Stimulated activated CD4-positive, alpha-beta T cell treated with anti-CD3 and anti-CD28 coated beads, Interleukin-1b, Interleukin-23, amount 100 ng/mL, for 24 hours (primary cell): ENCODE results near the gene ZSCAN22.

Experiments used
- DNase-seq, 4 experiments: peaks; one replicate each; pipeline ENCODE4 v3.0.0-alpha.2; 2020; ENCODE audit warnings: low read depth in 4 of 4, low spot score in 1 of 4

The ZSCAN22 gene

DNA sequence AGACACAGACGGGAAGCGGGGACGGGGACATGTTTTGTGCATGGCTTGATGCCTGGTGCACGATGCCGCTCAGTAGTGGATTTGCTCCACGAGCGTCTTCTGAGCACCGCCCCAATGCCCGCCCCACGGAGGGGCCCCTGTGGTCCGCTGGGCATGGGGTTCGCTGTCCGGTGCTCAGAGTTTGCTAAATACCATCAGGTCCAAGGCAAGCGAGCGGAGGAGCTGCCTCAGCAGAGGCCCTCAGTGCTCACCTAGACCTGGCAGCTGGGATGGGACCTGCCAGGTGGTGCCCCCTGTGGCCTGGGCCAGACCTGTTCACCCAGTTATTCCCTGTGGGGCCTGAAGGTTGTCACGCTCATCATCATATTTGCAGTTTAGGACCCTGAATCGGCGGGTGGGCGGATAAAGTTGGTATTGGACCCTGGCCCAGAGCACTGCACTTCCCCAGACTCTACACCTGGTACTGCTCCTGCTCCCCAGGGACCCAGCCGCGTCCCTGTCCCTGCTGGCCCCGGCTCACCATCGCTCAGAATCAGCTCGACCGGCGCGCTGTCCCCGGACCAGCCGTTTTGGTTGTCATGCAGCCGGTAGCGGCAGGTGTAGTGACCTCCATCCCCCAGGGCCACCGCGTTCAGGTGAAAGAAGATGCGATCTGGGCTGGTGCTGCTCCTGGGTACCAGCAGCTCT, 24.2 kb downstream of the ZSCAN22 start:
- no peak for DNase-seq

- DNase-seq = no peak
These were observed 24.7 kb downstream of the ZSCAN22 start for GRCh38 chr19:58351558-58351878.

DNA sequence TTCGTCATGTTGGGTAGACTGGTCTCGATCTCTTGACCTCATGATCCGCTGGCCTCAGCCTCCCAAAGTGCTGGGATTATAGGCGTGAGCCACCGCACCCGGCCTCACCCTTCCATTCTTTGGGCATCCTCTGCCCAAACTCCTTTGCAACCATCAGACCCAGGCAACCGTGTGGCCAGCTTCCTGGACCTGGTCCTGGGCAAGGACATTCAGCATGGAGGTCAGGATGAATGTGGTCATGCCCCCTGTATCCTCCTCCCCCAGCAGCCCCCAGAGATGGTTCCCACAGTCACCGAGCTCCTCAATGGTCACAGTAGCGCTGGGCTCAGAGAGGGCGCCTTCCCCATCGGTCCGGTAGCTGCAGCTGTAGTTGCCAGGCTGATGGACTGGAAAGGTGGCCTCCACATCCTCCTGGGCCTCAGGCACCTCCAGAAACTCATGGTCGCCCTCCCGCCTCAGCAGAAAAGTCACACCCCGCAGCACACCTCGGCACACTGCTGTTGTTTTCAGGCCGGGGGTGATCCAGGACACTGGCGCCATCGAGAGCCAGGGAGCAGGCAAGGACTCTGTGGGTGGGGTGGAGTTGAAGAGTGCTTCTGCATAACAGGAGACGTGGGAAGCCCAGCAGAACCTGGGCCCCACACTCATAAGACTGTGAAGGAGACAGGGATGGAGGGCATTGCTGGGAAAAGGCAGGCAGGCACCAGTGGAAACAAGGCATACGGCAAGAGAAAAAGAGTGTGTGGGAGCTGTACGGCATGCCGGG, 25.4 kb downstream of the ZSCAN22 start:
- no peak for DNase-seq

DNA sequence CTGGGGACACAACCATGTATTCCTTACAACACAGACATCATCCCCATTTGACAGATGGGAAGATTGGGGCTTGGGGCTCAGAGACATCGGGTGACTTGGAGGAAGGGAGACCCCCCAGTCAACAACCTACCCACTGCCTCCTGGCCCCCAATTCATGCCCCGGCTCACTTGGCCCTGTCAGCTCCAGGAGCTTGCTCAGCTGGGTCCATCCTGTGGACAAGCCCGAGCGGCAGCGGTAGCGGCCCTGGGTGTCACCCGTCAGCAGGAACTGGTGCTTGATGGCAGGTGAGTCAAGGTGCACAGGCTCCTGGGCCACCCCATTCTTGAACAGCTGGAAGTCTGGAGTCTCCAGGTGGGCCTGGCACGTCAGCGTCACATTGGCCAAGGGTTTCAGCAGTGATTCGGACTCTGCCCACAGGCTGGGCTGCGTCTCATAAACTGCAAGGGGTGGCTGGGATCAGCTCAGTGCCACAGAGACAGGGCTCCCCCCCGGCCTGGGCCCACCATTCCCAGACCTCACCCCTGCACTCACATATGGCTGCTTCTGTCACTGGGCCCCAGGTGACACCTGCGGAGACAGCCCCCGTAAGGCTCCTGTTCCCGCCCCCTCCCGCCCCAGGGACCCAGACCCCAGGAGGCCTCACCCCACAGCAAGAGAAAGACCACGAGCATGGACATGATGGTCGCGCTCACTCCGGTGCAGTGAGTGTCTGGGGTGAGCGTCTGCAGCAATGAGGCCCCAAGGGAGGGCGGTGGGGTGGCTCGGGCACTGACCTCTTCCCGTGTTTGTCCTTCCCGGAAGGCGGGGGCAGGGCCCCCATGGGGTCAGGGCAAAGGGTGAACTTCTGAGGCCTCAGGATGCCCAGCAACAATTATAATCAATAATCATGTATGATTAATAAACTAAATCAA, 26.2 kb downstream of the ZSCAN22 start, which contains the start of gene A1BG:
TSS of gene A1BG (minus strand) at position 733 of the 912 bp plus-strand sequence. CDS start at position 678, 55 bp downstream.
- no peak for DNase-seq

DNA sequence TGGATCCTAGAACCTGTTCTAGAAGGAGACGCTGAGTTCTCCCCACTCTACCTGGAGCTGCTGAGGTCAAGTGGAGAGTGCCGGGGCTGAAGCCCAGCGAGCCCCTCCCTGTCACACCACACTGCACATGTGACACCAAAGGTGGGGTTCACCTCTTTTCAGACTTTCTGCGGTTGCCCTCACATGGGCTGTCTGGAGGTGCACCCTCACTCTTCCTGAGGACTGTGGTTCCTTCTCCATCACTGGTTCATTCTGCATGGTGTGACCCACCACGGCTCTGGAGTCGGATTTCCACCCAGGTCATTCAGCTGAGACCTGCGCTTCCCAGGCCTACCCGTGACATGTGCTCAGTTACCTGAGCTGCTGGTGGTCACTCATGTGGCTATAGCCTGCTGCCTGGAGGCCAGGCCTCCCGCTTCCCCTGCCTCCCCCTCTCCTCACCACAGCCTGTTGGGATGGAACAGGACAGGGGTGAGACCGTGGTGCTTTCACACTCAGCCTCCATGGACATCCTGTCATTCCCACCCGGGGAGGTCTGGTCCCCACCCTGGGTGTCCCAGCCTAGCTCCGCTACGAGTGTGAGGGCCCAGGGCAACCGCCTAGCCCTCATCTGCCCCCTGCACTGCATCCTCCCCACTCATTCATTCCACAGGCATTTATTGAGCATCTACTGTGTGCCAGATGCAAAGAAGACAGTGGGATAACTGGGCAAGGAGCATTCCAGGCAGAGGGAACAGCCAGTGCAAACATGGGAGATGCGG, 27.1 kb downstream of the ZSCAN22 start:
- no peak for DNase-seq

- DNase-seq = no peak
These were observed 27.8 kb downstream of the ZSCAN22 start for GRCh38 chr19:58354478-58355030.

DNA sequence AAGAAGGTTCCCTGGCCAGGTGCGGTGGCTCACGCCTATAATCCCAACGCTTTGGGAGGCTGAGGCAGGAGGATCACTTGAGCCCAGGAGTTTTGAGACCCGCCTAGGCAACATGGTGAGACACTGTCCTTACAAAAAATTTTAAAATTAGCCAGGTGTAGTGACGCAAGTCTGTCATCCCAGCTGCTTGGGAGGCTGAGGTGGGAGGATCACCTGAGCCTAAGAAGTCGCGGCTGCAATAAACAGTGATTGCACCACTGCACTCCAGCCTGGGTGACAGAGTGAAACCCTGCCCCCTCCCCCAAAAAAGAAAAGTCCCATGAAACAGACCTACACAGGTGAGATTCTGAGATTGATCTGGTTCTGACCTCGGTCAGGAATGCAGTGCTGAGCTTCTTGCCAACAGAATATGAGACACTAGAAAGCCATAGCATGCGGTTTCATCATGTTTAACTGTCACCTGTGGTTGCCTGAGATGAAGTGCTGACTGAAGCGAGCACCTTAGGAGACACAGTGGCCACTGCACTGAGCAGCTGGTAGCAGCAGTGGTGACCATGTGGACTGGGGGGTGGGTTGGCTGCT, 28.5 kb downstream of the ZSCAN22 start:
- DNase-seq = no peak

DNA sequence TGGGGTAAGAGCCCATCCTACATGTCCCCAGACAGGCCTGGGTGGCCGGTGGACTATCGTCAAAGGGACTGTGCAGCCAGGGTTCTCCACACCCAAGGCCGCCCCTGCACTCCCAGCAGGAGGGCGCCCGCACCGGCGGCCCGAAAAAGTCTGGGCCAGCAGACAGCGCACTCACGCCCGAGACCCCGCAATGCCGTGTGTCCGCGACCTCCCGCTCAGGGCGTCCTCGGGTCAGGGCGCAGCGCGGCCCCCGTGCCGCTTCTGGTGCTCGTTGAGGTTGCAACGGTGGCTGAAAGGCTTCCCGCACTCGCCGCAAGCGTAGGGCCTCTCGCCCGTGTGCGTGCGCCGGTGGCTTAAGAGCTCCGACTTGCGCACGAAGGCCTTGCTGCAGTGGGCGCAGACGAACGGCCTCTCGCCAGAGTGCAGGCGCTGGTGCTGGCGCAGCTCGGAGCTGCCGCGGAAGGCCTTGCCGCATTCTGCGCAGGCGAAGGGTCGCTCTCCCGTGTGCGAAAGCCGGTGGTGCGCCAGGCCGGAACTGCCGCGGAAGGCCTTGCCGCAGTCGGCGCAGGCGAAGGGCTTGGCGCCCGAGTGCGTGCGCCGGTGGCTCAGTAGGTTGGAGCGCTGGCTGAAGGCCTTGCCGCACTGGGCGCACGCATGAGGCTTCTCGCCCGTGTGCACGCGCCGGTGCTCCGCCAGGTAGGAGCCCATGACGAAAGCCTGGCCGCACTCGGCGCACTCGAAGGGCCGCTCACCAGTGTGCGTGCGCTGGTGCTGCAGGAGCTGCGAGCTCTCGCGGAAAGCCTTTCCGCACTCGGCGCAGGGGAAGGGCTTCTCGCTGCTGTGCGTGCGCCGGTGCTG, 29.3 kb downstream of the ZSCAN22 start:
- no peak for DNase-seq

DNA sequence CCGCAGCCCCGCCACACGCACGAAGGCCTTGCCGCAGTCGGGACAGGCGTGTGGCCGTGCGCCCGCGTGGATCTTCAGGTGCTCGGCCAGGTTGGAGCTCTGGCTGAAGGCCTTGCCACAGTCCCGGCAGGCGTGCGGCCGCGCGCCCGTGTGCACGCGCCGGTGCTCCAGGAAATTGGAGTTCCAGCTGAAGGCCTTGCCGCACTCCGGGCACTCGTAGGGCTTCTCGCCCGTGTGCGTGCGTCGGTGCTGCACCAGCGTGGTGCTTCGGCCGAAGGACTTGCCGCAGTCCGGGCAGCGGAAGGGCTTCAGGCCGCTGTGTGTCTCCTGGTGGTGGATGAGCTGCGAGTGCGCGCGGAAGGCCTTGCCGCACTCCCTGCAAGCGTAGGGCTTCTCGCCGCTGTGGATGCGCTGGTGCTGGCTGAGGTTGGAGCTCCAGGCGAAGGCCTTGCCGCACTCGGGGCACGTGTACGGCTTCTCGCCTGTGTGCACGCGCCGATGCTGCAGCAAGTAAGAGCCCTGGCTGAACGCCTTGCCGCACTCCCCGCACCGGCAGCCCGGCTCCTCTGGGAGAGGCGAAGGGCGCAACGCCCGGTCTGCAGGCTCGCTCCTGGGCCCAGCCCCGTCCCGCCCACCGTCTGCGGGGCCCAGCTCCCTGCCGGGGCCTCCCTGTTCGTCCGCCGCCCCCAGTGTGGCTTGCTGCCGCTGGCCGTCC, 30.1 kb downstream of the ZSCAN22 start:
- no peak for DNase-seq

GRCh38 chr19:58357481-58358145, 30.8 kb downstream of the ZSCAN22 start:
- DNase-seq = no peak

DNA sequence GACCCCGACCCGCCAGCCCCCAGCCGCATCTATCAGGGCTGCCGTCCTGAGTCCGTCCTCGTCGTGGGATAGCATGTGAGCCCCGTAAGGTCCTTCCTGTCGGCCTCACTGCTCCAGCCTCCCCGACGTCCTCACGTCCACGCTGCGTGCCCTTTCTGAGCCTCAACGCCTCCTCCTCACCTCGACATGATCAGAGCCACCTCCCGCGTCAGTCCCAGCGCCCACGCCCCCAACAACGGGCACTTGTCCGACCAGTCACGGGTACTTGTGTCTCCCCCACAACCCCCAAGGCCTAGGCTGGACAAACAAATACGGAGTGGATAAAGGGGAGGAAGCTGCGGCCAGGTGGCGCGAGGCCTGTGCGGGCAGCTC, 35.1 kb downstream of the ZSCAN22 start:
- DNase-seq = no peak

- peak; percentile 88 to 96 (median 95) for DNase-seq
These were observed 35.6 kb downstream of the ZSCAN22 start, which contains the start of gene ZNF497 for GRCh38 chr19:58362272-58362994. TSS of gene ZNF497 (minus strand) at chr19:58362751. CDS start at chr19:58357635, 5,116 bp downstream.

DNA sequence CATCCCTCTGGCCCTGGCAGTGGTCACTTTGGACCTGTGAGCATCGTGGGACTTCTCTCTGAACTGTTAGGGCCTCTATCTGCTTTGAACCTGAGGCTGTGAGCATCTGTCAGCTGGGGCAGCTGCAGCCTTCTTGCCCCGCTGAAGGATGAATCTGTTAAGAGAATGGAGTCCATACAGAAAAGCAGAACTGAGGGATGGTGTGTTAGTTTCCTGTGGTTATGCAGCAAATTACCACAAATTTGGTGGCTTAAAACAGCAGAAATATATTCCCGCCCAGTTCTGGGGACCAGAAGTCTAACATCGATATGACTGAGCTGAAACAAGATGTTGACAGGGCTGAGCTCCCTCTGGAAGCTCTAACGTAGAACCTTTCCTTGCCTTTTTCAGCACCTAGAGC, 37.4 kb downstream of the ZSCAN22 start:
- no peak for DNase-seq

- no peak for DNase-seq
These were observed 40.0 kb downstream of the ZSCAN22 start for GRCh38 chr19:58366585-58367430.

- DNase-seq = no peak
These were observed 41.1 kb downstream of the ZSCAN22 start for GRCh38 chr19:58367698-58368454.
